Mammary epithelial cell (primary cell): Measurements from ENCODE around the gene TYW1B.
"Not testable (repeated sequence)": the region's sequence is repeated elsewhere in the genome, so short reads cannot be mapped to it uniquely, and the experiment has no call there.

Experiments
- EZH2 ChIP-seq: IDR thresholded peaks from 2 replicates; pipeline ENCODE4 v1.6.1; 2012; ENCODE audit warnings: low read length, inconsistent platforms, borderline replicate concordance
- TF ChIP-seq, protein P1 (sequence below), 2 donors: IDR thresholded peaks in 1 of 2; conservative IDR thresholded peaks in 1 of 2; 2 replicates each; pipeline ENCODE4 v1.5.1; 2011 to 2012; ENCODE audit warnings: inconsistent platforms in 2 of 2, low read length in 2 of 2, mild to moderate bottlenecking in 2 of 2, control low read depth in 1 of 2, low read depth in 1 of 2; ENCODE audit not compliant: insufficient read depth in 1 of 2; ENCODE audit errors: extremely low read depth in 1 of 2

DNA sequence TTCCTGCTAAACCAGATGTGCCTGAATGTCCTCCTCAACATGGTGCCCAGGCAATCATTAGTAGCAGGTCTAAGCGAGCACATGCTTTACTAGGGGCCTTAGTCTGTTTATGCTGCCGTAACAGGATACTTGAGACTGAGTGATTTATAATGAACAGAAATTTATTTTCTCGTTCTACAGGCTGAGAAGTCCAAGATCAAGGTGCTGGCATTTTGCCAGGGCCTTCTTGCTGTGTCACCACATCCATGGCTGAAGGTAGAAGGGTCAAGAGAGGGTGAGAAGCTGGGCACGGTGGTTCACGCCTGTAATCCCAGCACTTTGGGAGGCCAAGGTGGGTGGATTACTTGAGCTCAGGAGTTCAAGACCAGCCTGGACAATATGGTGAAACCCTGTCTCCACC, 273.6 kb downstream of the TYW1B start:
- TF ChIP-seq, protein P1, sequence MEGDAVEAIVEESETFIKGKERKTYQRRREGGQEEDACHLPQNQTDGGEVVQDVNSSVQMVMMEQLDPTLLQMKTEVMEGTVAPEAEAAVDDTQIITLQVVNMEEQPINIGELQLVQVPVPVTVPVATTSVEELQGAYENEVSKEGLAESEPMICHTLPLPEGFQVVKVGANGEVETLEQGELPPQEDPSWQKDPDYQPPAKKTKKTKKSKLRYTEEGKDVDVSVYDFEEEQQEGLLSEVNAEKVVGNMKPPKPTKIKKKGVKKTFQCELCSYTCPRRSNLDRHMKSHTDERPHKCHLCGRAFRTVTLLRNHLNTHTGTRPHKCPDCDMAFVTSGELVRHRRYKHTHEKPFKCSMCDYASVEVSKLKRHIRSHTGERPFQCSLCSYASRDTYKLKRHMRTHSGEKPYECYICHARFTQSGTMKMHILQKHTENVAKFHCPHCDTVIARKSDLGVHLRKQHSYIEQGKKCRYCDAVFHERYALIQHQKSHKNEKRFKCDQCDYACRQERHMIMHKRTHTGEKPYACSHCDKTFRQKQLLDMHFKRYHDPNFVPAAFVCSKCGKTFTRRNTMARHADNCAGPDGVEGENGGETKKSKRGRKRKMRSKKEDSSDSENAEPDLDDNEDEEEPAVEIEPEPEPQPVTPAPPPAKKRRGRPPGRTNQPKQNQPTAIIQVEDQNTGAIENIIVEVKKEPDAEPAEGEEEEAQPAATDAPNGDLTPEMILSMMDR (conservative IDR thresholded peaks at IDR 0.05 in 1 of 2, IDR thresholded peaks at IDR 0.05 in 1 of 2; ENCODE audit: extremely low read depth in 1 of 2, insufficient read depth in 1 of 2, low read depth in 1 of 2, low read length in 2 of 2): not testable (repeated sequence)
- TF ChIP-seq EZH2: not testable (repeated sequence)
